Measurements from ENCODE around the gene CFAP298.

DNA sequence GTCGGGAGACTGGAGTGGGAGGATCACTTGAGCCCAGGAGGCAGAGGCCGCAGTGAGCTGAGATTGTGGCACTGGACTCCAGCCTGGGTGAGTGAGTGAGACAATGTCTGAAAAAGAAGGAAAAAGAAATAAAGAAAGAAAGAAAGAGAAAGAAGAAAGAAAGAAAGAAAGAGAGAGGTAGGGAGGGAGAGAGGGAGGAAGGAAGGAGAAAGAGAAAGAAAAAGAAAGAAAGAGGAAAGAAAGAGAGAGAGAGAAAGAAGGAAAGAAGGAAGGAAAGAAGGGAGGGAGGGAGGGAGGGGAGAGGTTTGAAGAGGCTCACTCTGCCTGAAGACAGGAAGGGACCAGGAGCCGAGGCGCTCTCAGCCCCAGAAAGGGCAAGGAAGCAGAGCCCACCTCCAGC is 22.0 kb downstream of the CFAP298 start:
- TF ChIP-seq, protein P1, sequence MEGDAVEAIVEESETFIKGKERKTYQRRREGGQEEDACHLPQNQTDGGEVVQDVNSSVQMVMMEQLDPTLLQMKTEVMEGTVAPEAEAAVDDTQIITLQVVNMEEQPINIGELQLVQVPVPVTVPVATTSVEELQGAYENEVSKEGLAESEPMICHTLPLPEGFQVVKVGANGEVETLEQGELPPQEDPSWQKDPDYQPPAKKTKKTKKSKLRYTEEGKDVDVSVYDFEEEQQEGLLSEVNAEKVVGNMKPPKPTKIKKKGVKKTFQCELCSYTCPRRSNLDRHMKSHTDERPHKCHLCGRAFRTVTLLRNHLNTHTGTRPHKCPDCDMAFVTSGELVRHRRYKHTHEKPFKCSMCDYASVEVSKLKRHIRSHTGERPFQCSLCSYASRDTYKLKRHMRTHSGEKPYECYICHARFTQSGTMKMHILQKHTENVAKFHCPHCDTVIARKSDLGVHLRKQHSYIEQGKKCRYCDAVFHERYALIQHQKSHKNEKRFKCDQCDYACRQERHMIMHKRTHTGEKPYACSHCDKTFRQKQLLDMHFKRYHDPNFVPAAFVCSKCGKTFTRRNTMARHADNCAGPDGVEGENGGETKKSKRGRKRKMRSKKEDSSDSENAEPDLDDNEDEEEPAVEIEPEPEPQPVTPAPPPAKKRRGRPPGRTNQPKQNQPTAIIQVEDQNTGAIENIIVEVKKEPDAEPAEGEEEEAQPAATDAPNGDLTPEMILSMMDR (IDR thresholded peaks at IDR 0.05) = no peak
- TF ChIP-seq POLR2A (IDR thresholded peaks at IDR 0.05) = no peak

All from uterus (tissue), 2 donors.